AG20443 (cell line): ENCODE data around the gene PRR29.

Experiments used
- DNase-seq: peaks from one replicate; pipeline ENCODE4 v3.0.0; 2012; ENCODE audit warnings: low spot score, mixed read lengths

The PRR29 gene

DNA sequence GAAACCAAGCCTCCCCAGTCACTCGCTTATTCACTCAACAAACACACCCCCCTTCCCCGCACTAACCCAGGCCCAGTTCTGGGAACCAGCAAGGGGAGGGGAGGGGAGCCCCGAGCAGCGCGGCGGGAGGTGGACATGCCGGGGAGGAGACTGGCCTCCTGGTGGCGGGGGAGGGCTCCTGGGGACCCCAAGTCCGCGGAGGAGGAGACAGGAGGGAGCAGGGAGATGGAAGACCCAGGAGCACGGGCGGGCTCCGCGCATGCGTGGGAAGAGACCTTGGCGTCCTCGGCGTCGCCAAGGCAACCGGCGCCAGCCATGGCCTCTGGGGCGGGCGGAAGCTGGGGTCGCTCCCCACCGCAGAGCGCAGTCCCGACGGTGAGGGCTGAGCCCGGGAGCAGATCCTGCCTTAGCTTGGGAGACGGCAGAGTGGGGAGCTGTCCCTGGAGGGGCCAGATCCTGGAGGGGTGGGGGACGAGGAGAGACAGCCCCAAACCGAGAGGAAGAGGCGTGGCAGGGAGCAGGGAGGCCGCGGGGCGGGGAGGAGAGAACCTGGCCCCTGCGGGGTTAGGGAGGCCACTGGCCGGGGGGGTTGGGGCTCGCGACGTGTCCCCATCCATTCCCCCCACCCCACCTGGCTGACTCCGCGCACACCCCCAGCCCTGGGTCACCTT, at the start of gene PRR29:
TSS of gene PRR29 (plus strand) at position 302 of the 671 bp plus-strand sequence. CDS start at position 316, 14 bp downstream.
- peak; percentile 97 for DNase-seq

- no peak for DNase-seq
Observed at GRCh38 chr17:63948521-63948920, 49.6 kb upstream of the PRR29 start.

GRCh38 chr17:63949576-63950250, 48.4 kb upstream of the PRR29 start:
- DNase-seq = no peak

DNA sequence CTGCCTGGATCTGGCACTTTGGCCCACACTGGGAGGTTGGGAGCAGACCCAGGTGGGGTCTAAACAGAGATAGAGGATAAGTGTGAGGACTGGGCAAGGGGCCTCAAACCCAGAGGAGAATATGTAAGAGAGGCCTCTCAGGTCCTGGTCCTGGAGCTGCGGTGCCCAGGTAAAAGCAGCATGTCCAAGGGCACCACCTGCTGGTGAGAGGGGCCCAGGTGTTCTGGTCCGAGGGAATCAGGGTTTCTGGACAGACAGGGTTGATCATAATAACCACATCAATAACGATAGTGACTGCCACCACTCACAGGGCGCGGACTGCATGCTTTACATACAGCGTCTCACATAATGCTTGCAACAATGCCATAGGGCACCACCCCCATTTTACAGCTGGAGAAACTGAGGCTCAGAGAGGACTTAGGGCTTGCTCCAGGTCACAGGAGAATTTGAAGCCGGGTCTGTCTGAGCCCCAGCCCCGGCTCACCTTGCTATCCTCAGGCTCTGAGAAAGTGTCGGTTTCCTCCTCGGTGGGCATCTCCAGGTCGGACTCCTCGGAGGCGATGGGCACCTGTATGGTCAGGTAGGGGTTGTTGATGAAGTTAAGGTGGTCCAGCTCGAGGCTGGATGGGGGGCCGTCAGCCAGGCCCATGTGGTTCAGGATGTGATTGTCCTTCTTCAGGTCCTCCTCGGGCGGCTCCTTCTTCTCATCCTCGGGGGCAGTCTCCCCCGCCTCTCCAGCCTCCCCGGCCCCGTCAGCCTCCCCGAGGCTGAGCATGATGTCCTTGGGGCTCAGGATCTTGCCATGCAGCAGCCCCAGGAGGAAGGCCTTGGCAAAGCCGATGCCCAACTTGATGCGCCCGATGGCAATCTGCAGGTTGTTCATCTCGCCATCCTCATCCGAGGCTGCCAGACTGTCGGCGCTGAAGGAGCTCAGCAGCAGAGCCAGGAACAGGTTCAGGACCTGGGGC, 46.9 kb upstream of the PRR29 start:
- no peak for DNase-seq

DNA sequence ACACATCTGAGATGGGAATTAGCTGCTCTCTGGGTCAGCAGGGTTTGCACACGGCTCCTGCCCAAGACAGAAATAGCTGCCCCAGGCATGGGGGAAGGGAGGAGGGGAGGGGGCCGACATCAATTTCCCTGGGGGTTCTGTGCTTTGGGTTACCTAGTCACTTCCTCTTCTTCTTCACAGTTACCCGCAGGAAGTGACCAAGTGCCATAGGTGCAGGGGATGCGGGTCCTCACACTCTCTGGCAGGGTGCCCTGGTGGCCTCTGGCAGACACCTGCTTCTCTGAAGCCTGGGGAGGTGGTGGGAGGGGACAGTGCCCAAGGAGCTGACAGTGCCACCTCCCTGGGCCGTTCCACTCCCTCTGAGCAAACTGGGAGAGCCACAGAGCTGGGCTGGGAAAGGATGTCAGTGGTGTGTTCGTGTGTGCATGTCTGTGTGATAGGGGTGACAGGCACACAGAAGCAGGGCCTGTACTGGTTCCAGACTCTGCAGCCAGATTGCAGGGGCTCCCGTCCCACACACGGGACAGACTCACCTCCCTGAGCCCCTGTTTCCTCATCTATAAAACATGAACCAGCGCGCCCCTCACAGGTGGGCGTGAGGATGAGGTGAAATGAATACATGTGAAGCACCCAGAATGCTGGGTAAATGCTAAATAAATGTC, 43.6 kb upstream of the PRR29 start:
- no peak for DNase-seq

DNA sequence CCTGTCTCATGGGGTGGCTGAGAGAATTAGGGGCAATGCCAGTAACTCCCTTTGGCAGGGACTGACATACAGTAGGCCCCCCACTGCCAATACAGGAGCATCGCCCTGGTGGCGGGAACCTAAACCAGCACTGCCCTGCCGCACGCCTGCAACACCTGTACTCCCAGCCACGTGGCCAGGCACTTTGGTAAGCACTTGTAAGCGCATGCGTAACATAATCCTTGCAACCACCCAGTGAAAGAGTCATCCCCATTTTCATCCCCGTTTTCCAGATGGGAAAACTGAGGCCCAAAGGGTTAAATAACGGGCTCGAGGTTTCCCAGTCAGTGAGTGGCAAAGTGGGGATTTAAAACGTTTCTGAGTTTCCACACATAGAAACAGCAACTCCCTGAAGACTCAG, 42.9 kb upstream of the PRR29 start:
- no peak for DNase-seq

GRCh38 chr17:63955791-63956190, 42.4 kb upstream of the PRR29 start:
- no peak for DNase-seq

DNA sequence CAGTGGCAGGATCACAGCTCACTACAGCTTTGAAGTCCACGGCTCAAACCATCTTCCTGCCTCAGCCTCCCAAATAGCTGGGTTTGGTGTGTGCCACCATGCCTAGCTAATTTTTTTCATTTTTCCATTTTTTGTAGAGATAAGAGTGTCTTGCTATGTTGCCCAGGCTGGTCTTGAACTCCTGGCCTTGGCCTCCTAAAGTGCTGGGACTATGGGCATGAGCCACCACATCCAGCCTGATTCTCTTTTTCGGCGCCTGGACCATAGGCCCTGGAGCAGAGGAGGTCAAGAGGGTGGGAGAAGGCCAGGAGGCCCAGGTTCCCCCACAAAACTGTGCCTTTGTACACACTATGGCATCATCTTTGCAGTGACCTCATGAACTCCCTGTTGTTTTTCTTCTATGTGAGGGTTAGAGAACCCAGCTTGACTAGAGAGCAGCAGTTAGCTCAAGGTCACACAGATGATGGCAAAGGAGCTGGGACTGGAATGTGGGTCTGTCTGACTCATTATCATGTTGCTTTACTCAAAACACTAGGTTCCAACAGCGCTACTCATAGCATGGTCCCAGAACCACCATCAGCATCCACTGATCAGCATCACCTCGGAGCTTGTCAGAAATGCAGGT, 41.7 kb upstream of the PRR29 start:
- peak; percentile 35 for DNase-seq

GRCh38 chr17:63960006-63960405, 38.1 kb upstream of the PRR29 start:
- DNase-seq = no peak

- DNase-seq = no peak
Observed at GRCh38 chr17:63960430-63960829, 37.7 kb upstream of the PRR29 start.

DNA sequence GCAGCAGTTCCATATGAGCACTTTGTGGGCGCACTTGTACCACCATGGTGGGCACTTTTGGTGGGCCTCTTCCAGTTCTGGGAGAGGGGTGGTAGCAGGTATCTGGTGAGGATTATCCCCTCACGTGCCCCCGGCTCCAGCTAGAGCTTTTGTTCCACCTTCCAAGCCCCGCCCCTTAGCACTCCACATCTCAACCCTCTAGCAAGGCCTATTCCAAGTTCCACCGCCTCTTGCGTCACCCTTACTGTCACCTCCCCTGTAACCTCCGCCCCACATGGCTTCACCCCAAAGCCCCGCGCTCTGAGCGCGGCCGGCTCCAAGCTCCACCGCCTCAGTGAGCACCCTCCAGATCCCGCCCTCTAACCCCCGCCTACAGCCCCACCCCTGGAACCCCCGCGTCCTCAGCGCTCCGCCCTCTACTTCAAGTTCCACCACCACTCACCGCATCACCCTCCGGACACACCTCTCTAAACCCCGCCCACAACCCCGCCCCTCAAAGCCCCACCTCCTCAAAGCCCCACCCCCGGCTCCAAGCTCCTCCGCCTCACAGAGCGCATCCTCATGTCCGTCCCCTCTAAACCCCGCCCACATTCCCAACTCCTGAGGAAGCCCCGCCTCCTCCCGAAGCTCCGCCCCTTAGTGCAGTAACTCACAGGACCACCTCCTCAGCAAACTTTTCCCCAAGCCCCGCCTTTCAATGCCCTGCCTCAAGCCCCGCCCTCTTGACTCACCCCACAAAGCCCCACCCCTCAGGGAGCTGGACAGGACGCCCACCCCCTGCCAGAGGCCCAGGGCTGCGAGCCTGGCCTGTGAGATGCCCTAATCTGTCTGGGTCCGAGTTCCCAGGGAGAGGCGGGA, 36.6 kb upstream of the PRR29 start:
- peak; percentile 82 for DNase-seq

- no peak for DNase-seq
Observed at GRCh38 chr17:63962298-63962744, 35.8 kb upstream of the PRR29 start.

GRCh38 chr17:63963123-63963522, 35.0 kb upstream of the PRR29 start:
- no peak for DNase-seq

DNA sequence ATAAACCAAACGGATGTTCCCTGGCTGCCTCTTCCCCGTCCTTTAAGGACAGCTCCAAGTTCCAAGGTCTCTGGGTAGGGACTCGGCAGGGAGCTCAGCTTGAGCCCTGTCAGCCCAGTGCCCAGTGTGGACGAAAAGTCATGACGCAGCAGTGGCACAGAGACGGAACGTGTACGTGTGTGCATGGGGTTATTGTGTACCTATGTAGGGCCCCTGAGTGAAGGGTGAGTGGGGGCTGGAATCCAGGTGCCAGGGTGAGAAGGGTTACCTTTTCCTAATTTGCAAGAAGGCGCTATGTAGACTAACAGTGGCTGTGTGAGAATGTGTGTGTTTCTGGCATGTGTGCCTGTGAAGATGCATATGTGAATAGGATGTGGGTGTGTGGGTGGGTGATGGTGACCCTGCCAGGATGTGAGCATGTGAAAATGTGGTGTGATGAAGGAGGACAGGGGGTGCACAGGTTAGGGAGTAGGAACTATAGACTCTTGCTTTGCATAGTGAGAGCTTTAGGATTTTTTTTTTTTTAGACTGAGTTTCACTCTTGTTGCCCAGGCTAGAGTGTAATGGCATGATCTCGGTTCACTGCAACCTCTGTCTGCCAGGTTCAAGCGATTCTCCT, 31.4 kb upstream of the PRR29 start:
- DNase-seq = no peak

DNA sequence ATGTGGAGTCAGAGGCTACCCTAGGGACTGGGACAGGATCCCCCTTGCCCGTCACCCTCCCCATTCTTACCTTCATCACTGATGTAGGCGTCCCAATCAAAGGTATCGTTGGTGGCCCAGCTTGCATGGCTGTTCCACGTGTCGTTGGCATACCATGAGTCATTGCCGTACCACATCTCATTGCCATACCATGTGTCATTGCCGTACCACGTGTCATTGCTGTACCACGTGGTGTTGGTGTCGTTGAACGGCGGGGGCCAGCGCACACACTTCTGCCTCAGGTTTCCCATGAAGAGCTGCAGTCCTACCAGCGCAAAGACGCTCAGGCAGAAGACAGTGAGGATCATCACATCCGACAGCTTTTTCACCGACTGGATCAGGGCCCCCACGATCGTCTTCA, 30.2 kb upstream of the PRR29 start:
- no peak for DNase-seq

DNA sequence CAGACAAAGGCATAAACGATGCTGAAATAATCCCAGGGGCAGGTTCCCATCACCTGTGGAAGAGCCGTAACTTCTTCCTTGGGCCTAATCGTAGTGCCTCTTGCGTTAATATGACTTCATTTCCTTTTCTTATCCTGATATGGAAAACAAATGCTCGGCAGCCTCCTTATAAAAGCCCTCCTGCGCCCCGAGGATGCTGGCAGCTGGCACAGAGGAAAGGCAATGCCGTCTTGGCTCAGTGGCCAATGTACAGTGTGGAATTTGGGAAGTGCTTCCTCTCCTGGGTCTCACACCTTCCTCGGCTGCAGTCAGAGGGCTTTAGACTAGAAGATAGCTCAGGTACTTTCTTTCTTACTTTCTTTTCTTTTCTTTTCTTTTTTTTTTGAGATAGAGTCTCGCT, 28.9 kb upstream of the PRR29 start:
- no peak for DNase-seq

- no peak for DNase-seq
Observed at GRCh38 chr17:63972796-63973195, 25.4 kb upstream of the PRR29 start, which contains the start of gene SCN4A. SCN4A (minus strand) TSS chr17:63972918; CDS start chr17:63972841, 77 bp downstream.

DNA sequence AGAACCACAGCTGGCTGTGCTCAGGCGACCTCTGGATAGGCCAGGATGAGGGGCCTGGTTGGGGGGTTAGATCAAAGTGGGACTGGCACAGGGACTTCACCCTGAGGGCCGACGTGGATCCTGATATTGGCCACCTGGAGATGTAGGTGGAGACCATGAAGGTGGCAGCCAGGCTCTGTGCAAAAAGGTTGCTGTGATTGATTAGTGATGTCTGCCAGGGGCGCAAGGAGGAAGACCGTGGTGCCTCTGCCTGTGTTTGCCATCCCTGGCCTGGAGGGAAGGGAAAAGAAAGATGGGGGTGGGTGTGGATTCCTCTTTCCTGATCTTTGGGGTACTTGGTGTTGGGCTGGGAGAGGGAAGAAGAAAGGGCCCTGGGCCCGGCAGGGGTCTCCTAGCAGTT, 24.9 kb upstream of the PRR29 start:
- DNase-seq = no peak

- peak; percentile 45 for DNase-seq
Observed at GRCh38 chr17:63973930-63974593, 24.1 kb upstream of the PRR29 start.
